Kasumi-1 (cell line): ENCODE measurements around the gene SCN2A.
"Not testable (repeated sequence)": the region's sequence is repeated elsewhere in the genome, so short reads cannot be mapped to it uniquely, and the experiment has no call there.

ENCODE experiments used
- DNase-seq, 2 experiments: peaks; one replicate each; lab custom pipeline; 2025; lab: John Stamatoyannopoulos, UW

Gene SCN2A

DNA sequence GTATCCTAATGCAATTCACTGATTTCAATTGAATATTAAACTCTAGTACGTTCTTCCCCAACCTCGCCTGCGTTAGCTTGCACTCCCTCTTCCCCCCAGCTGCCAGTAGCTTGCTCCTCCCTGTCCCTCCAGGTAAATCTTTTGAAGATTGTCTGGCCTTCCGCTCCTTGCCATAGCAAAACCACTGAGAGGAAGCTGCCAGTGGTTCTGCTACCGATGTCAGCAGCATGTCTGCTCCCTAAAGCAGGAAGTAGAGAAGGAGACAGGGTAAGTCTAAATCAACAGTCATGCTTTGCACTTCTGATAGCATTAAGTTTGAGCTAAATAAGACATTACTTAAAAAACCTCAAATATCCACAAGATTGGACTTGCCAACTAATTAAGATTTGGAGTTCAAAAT, 89.1 kb downstream of the SCN2A start:
- DNase-seq, result peak; percentile 76 to 77

DNA sequence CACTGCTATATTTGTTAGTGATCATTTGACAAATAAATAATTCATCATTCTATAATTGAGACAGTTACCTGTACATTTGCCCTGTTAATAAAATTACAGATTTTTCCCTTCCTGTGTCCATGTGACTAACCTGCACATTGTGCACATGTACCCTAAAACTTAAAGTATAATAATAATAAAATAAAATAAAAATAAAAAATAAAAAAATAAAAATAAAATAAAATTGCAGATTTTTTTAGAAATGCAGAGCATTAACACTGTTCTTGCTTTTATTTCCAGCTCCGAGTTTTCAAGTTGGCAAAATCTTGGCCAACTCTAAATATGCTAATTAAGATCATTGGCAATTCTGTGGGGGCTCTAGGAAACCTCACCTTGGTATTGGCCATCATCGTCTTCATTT, 105.1 kb downstream of the SCN2A start:
- not testable (repeated sequence) for DNase-seq

DNA sequence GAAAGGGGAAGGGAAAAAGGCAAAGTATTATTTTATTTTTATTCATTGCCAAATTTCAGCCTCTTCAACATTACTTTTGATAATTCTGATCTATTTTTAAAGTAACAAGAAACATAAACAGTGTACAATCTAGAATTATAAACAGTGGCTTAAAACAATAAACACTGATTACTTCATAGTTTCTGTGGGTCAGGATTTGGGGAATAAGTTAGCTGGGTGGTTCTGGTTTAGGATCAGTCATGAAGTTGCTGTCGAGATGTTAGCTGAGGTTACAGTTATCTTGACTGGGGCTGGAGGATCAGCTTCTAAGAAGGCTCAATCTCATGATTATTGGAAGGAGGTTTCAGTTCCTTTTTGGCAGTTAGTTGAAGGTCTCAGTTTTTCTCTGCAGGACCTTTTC, 109.2 kb downstream of the SCN2A start:
- no peak for DNase-seq

DNA sequence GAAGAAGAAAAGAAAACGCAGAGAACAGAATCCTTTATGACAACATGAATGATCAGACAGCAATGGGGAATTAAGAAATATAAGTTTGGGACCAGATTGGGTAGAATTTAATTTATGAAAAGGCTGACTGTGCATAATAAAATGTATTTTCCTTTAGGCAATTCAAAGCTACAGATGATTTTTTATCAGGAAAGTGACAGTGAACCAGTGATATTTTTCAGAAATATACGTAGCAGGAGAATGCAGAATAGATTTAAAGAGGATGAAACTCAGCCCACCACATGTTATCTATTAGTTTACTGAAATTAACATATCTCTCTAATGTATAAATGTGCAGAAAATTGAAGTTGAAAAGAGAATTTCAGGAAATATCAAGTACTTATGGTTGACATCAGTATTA, 110.0 kb downstream of the SCN2A start:
- no peak for DNase-seq

DNA sequence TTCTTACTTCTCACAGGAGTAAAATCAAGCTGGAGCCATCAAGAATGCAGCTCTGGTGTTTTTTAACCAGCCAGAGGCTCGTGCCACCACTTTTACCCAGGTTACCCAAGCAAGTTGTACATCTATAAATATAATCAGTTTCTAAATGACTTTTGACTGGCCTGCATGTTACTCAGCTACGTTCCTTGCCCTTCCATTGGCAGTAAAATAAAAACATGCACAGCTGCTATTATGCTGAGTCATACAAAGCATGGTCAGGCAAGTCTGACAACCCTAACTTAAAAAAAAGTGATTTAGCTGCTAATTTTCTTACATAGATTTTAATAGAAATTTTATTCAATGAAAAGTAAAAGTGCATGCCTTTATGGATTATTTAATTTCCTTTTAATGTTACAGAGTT, 118.5 kb downstream of the SCN2A start:
- DNase-seq, result no peak

DNA sequence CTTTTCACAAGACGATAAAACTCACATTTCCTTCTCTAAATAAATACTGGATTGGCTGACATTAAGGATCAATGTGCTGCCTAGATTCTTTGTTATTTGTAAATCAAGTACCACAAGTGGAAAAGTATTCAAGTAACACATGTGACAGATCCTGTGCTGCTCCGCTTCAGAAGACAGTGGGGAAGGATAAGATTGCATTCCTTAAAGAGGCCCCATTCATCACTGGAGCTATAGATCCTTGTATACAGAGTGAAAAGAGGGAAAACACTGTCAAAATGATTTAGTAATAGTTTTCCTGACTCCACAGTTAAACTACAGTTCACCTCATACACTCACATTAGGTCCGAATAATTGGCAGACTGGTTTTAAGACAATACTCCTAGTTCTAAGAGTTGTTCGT, 122.3 kb downstream of the SCN2A start:
- DNase-seq, result no peak

DNA sequence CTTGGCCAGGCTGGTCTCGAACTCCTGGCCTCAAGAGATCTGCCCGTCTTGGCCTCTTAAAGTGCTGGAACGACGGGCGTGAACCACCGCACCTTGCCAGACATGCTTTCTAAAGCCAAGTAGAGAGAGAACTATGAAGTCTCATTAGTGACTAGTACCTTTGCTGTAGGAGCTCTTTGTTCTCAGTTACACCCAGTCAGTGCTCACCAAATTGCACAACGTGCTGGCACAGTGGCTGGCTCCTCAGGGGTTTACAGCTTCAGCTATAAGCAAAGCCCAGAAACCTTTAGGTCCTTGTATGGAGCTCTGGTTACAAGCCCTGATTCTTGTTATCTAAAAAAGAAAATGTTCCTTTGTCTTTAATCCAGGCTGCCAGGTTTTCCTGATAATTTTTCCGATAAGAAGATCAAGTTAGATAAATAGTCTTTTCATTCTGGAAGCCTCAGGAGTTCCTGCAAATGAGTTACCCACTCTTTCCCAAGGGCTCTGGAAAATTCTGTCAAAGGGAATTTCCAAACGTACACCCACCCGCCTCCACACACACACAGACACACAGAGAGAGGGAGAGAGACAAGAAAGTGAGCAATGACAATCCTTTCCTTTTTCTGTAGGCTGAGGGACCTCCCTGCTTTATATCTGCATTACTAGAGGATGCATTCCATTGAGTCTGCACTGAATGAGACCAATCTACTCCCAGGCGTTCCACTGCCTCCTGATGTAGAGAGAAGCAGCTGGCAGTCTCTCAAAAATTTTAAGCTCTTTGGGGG, 130.1 kb downstream of the SCN2A start:
- DNase-seq, result no peak

DNA sequence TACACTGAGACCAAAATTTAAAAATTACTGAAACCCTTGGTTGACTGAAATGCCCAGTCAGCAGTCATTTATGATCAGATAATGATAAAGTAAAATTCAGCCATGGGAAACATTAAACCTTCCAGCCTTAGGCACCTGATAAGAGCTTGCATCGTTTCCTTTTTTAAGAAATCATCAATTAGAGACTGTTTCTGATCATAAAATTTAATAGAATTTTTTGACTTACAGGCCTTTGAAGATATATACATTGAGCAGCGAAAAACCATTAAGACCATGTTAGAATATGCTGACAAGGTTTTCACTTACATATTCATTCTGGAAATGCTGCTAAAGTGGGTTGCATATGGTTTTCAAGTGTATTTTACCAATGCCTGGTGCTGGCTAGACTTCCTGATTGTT, 130.7 kb downstream of the SCN2A start:
- no peak for DNase-seq

DNA sequence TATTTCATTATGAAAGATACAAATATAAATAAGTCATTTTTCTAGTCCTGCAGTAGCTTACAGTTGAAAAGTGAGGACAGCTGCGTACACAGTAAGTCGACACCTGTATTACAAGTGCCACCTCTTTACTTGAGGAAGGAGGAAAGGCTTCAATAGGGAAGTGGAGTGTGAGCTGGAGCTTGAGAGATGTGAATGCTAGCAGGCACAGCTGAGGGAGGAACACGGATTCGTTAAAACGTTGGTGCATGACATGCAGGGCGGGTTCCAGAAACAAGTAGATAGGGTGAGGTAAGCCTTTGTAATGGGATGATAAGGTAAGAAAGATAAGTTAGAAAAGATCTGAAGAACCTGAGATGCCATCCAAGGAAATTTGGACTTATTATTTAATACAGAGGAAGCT, 132.1 kb downstream of the SCN2A start:
- no peak for DNase-seq

DNA sequence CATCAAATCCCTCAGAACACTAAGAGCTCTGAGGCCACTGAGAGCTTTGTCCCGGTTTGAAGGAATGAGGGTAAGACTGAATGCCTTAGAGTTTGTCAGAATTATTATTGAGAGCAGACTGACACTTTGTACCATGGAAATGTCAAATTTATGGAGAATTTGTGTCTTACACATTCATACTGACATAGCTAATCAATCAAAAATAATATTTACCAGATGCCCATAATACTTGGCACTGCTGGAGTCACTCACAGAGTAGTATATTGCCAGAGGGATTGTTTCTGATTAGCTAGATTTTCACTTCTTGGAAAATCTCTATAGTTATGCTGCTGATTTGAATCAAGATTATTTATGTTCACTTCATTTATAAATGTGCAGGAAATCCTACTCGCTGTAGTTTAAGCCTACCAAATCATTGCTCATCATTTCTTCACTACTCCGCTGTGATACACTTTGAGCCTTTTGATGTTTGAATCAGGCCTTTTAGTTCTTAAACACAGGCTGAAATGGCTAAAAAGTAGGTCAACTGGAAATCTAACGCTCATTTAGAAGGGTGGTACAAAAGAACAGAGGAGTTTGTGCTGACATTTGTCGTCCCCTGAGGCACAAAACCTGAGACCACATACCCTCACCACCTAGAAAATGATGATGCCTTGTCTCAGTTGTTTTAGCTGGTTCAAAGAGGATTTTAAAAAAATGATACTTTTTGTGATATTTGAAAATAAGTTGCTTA, 134.2 kb downstream of the SCN2A start:
- no peak for DNase-seq

DNA sequence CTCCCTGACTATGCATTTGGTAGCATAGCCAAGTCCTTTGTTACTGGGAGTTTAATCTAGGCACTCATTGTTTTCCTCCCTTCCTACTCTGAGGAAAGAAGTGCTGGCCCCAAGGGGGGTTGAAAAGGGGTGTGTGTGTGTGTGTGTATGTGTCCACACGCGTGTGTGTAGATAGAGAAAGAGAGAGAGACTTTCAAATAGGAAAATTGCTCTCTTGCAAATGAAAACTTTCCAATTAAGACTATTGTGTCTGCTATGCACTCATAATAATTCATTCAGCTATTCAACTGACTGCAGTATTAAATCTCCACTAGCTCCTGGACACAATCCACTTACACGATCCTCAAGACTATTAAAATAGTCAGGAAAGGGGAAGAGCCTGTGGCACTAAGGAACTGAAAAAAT, 137.4 kb downstream of the SCN2A start:
- no peak for DNase-seq

DNA sequence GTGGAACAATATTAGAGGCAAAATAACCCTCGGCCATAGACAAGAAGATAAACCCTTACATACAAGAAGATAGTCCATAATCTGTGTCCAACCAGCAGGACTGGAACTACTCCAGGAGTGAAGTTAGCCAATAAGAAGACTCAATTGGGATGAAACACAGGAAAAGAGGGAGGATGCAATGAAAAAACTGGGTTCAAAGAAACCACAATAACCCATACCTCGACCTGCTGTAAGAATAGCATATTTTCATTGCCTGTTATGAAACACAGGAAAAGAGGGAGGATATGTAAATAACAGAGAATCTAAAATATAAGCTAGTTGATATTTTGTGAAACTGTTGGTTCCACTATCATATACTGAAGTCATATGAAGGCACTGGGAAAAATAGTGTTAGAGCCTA, 143.1 kb downstream of the SCN2A start:
- no peak for DNase-seq

DNA sequence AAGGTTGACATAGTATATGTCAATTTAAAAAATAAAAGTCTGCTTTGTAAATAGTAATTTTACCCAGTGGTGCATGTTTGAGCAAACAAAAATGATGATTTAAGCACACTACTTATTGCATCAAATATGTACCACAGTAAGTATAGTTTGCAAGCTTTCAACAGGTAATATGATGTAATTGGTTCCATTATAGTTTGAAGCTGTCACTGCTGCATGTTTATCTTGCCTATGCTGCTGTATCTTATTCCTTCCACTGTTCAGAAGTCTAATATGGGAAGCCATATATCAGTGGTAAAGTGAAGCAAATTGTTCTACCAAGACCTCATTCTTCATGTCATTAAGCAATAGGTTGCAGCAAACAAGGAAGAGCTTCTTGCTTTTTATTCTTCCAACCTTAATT, 151.7 kb downstream of the SCN2A start:
- no peak for DNase-seq

DNA sequence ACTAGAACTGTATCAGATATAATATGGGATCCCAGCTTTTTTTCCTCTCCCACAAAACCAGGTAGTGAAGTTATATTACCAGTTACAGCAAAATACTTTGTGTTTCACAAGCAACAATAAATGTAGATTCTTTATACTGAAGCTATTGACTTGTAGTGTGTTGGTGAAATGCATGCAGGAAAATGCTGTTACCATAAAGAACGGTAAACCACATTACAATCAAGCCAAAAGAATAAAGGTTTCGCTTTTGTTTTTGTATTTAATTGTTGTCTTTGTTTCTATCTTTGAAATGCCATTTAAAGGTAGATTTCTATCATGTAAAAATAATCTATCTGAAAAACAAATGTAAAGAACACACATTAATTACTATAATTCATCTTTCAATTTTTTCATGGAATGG, 152.6 kb downstream of the SCN2A start:
- no peak for DNase-seq

DNA sequence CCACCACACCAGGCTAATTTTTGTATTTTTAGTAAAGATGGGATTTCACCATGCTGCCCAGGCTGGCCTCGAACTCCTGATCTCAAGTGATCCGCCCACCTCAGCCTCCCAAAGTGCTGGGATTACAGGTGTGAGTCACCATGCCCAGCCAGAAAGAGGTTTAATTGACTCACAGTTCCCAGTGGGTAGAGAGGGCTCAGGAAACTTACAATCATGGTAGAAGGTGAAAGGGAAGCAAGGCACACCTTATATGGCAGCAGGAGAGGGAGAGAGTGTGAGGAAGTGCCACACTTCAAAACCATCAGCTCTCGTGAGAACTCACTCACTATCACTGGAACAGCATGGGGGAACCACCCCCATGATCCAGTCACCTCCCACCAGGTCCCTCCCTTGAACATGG, 159.4 kb downstream of the SCN2A start:
- DNase-seq, result not testable (repeated sequence)

DNA sequence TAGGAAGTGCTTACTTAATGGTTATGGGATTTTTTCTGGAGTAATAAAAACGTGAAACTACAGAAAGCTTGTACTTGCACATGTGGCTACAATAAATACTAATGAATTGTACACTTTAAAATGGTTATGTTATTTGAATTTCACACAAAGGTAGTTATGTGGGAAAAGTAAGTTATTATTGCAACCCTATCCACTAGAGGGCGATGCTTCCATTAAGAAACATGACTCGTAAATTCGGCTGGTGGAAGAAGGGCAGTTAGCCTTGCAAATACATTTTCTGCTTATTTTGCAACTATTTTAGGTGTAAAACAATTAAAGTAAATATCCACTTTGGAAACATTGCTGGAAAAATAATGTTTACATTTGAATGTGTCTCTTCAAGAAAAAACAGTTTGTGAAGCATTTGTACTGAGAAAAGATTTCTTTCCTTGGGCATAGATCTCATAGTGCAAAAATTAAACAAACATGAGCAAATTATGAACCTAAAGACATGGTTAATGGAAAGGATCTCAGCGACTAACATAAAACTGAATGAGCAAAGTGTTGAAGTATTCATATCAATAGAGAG, 162.2 kb downstream of the SCN2A start:
- peak; percentile 84 to 95 for DNase-seq

DNA sequence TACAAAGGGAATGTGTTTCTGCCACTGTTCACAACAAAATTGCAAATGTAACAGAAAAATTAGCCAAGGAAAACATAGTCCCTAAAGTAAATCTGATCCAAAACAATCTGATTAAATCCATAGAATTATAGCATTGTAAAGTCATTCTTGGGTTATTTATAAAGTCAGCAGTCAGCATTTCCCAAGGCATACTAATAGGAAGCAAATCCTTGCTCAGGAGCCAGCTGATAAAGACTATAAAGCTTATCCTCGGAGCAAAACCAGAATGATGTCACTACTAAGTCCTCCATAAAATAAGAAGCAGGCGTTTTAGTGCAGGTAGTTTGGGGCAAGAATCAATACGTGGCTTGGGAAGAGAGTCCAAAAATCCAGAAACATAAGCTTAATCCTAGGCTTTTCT, 162.9 kb downstream of the SCN2A start:
- DNase-seq, result no peak

DNA sequence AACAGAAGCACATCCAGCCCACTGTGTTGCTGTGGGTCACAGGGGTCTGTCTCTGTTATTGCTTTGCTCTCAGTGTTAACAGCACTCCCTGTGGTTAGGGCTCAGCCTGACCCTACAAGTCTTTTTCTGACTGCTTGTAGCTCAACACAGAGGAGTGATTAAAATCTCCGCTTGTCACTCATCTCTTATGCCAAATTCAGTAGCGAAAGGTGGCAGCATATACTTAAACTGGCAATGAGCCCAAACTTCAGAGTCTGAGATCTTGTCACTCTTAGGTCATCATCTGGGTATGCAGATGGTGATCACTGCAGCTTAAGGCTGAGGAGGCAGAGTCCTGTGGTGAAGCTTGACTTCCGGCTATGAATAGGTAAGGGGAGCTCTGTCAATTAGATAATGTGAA, 167.0 kb downstream of the SCN2A start:
- no peak for DNase-seq

DNA sequence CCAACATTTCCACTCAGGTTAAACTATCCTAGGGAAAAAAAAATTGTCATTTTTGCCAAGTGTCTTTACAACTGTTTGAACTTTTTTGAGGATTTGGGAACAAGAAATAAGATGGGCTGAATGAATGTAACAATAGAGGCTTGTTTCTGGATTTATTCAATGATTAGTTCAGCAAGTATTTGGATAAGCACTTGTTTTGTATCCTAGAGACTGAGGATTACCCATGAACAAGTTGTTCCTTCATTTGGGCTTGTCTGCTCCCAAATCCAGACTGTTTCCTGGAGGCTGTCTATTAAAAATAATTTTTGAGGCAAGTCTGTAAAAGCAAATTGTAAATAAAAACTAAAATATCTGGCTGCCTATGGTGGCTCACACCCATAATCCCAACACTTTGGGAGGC, 168.3 kb downstream of the SCN2A start:
- DNase-seq, result no peak

DNA sequence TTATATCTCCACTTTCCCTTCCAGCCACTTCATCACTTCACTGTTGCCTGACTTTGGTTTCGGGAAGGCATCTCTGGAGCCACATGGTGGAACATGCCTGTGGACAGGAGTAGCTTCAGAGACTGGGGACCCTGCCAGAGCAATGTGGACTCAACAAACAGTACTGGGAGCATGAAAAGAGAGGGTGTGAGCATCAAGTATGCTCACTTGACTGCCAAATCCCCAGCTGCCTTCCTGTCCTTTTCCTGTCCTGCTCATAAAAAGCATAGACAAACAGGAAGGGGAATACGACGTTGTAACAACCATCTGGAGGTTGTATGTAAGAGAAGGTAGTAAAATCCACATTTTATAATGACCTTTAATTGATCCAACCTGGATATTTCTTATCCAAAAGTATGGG, 169.0 kb downstream of the SCN2A start:
- DNase-seq, result no peak

DNA sequence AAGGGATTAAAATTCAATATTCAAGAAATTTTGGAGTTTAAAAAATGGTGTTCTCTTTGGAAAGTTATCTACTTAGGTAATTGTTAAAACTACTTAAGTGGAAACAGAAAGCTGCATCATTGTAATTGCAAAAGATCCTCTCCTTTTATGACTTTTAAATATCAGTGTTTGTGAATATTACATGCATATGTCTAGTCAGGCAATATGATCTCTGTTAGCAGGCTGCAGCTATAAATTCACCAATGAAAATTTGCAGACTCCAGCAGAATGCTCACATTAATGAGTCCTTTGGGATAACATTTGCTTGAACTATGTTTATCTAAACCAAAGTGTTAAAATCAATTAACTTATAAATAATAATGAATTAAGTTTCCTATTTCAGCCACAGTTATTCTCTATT, 171.1 kb downstream of the SCN2A start:
- DNase-seq, result no peak

DNA sequence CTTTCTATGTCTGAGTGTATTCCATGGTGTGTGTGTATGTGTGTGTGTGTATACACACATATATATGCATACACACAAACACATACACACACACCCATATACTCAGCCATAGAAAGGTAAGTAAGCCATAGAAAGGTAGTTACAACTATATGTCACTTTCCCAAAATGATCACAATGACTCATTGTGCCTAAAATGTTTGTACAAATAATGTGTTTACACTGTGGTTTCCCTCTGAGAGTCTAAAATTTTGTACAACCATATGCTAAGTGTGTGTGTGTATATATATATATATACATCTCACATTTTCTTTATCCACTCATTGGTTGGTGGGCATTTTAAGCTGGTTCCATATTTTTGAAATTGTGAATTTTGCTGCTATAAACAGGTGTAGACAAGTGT, 175.0 kb downstream of the SCN2A start:
- no peak for DNase-seq

DNA sequence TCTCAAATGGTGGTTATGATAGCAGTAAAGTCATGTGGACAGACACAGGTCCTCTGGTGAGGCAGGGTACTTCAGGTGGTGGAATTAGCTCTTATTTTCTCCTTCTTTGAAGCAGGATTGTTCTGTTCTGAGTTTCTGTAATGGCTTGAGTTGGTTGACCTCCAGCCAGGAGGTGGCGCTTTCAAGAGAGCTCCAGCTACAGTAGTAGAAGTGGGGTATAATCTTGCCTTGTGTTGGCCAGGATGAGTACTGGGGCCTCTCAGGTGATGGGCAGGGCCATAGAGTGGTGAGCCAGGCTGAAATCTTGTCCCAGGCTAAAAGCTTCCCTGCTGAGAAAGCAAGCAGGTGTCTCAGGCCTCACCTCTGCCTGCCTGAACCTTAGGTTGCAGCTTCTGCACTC, 177.8 kb downstream of the SCN2A start:
- DNase-seq, result no peak

DNA sequence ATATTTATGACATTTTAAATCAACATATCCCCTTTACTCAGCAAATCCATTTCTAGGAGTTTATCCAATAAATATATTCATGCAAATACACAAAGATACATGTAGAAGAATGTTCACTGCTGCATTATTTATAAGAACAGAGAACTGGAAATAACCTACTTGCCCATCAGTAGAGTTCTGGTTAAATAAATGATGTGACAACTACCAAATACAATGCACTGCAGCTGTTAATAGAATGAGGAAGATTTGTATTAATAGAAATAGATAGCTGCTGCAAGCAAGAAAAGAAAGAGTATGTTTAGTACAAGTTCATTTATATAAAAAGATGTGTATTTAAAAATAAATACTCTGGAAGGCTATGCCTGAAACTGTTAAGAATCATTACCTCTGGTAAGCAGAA, 181.0 kb downstream of the SCN2A start:
- no peak for DNase-seq
